ENCODE results near the gene GALNT14. TPM values are rescaled to one million over a fixed set of nuclear protein-coding genes. Genes with fewer than 3 reads are reported as not detected.

The GALNT14 gene
- total RNA-seq, 1 donor from 2014 or later, result 7.4 TPM

- no peak overlapping the region for H3K27ac Mint-ChIP-seq
- DNase-seq (ENCODE audit: extremely low spot score, unreplicated experiment), result no peak
- H3K4me1 Mint-ChIP-seq (ENCODE audit: unreplicated experiment), result no peaks in the 10 kb centered on the region
- H3K4me3 Mint-ChIP-seq, result no peak overlapping the region
- no peaks in the 10 kb centered on the region for H3K9me3 Mint-ChIP-seq
- TF ChIP-seq CTCF (conservative IDR thresholded peaks at IDR 0.05), result no peak
- no peaks in the 10 kb centered on the region for H3K27me3 Mint-ChIP-seq
- H3K36me3 Mint-ChIP-seq, result no peaks in the 10 kb centered on the region
These were observed 204.7 kb downstream of the GALNT14 start for GRCh38 chr2:30933496-30933895.

GRCh38 chr2:30932870-30933269 is 205.4 kb downstream of the GALNT14 start:
- no peak overlapping the region for H3K27ac Mint-ChIP-seq
- H3K36me3 Mint-ChIP-seq, result no peaks in the 10 kb centered on the region
- TF ChIP-seq CTCF (conservative IDR thresholded peaks at IDR 0.05), result no peak
- H3K4me1 Mint-ChIP-seq (ENCODE audit: unreplicated experiment), result no peaks in the 10 kb centered on the region
- no peak for DNase-seq (ENCODE audit: extremely low spot score, unreplicated experiment)
- H3K4me3 Mint-ChIP-seq, result no peak overlapping the region
- no peaks in the 10 kb centered on the region for H3K27me3 Mint-ChIP-seq
- H3K9me3 Mint-ChIP-seq, result no peaks in the 10 kb centered on the region

GRCh38 chr2:30931841-30932407 is 206.3 kb downstream of the GALNT14 start:
- no peak for TF ChIP-seq CTCF (conservative IDR thresholded peaks at IDR 0.05)
- no peaks in the 10 kb centered on the region for H3K9me3 Mint-ChIP-seq
- H3K27ac Mint-ChIP-seq, result no peak overlapping the region
- H3K36me3 Mint-ChIP-seq, result no peaks in the 10 kb centered on the region
- no peaks in the 10 kb centered on the region for H3K4me1 Mint-ChIP-seq (ENCODE audit: unreplicated experiment)
- H3K27me3 Mint-ChIP-seq, result no peaks in the 10 kb centered on the region
- no peak overlapping the region for H3K4me3 Mint-ChIP-seq
- no peak for DNase-seq (ENCODE audit: extremely low spot score, unreplicated experiment)

GRCh38 chr2:30930716-30931115 is 207.5 kb downstream of the GALNT14 start:
- TF ChIP-seq CTCF (conservative IDR thresholded peaks at IDR 0.05), result no peak
- no peak overlapping the region for H3K27ac Mint-ChIP-seq
- H3K36me3 Mint-ChIP-seq, result no peaks in the 10 kb centered on the region
- DNase-seq (ENCODE audit: extremely low spot score, unreplicated experiment), result no peak
- no peak overlapping the region for H3K4me3 Mint-ChIP-seq
- H3K27me3 Mint-ChIP-seq, result no peaks in the 10 kb centered on the region
- no peaks in the 10 kb centered on the region for H3K9me3 Mint-ChIP-seq
- no peaks in the 10 kb centered on the region for H3K4me1 Mint-ChIP-seq (ENCODE audit: unreplicated experiment)

GRCh38 chr2:30927465-30928075 is 210.7 kb downstream of the GALNT14 start:
- no peak for DNase-seq (ENCODE audit: extremely low spot score, unreplicated experiment)
- Mint-ChIP-seq H3K4me3 (no peak overlapping the region), H3K4me1 (ENCODE audit: unreplicated experiment) (no peaks in the 10 kb centered on the region), H3K27me3 (peaks cover 6% of the 10 kb centered on the region), H3K9me3 (no peaks in the 10 kb centered on the region), H3K36me3 (no peaks in the 10 kb centered on the region), H3K27ac (no peak overlapping the region)
- no peak for TF ChIP-seq CTCF (conservative IDR thresholded peaks at IDR 0.05)

Measured in type B pancreatic cell (in vitro differentiated cells).